Activated naive CD4-positive, alpha-beta T cell treated with anti-CD3 and anti-CD28 coated beads for 36 hours (primary cell): ENCODE results near the gene KIFC3. TPM values are rescaled to one million over a fixed set of nuclear protein-coding genes. Genes with fewer than 3 reads are reported as not detected.
"Not testable (repeated sequence)": the region's sequence is repeated elsewhere in the genome, so short reads cannot be mapped to it uniquely, and the experiment has no call there.

Experiments
- CTCF ChIA-PET: fragments of 350-600 bp; sonication (Branson Sonifier 250); formaldehyde crosslinking; loops from one replicate; lab custom pipeline; 2021; ENCODE audit warnings: antibody characterized with exemption; lab: Charles Lee
- DNase-seq: peaks from one replicate; pipeline ENCODE4 v3.0.0-alpha.2; 2020
- H3K27ac Mint-ChIP-seq: one replicate; pipeline ENCODE4 v1.8.0; 2021; ENCODE audit warnings: mild to moderate bottlenecking, mixed read lengths
- H3K27me3 Mint-ChIP-seq: one replicate; pipeline ENCODE4 v1.8.0; 2021; ENCODE audit warnings: low read depth, mixed read lengths
- H3K36me3 Mint-ChIP-seq: one replicate; pipeline ENCODE4 v1.8.0; 2021; ENCODE audit warnings: low read depth, mixed read lengths
- H3K4me1 Mint-ChIP-seq: one replicate; pipeline ENCODE4 v1.8.0; 2021; ENCODE audit warnings: low read depth, mixed read lengths
- H3K4me3 Mint-ChIP-seq: one replicate; pipeline ENCODE4 v1.8.0; 2021; ENCODE audit warnings: mild to moderate bottlenecking, moderate library complexity, mixed read lengths
- H3K9me3 Mint-ChIP-seq: one replicate; pipeline ENCODE4 v1.8.0; 2021; ENCODE audit warnings: mixed read lengths
- intact Hi-C: fragments of 100-400 bp; cut with micrococcal nuclease; formaldehyde crosslinking; loops from one replicate; pipeline ENCODE4 v1.15.1; 2023
- total RNA-seq, 2 experiments: library from RNA; stranded (reverse); gene quantifications; one replicate each; pipeline ENCODE4 v1.2.3, GENCODE V29; 2021

The KIFC3 gene
- total RNA-seq, 2 experiments from 2014 or later = 0.12 TPM; not detected in 1

DNA sequence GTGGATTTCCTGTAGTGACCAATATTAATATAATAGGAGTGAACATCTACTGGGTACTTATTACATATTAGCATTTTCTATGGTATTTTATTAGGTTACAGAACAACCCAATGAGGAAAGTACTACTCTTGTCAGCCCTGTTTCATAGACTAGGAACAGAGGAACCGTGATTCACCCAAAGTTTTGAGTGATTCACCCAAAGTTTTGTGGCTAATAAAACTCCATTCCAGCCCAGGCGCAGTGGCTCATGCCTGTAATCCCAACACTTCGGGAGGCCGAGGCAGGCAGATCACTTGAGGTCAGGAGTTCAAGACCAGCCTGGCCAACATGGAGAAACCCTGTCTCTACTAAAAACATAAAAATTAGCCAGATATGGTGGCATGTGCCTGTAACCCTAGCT, 33.1 kb upstream of the KIFC3 start:
- H3K4me3 Mint-ChIP-seq, intact Hi-C loops, DNase-seq, CTCF ChIA-PET, H3K9me3 Mint-ChIP-seq, H3K36me3 Mint-ChIP-seq, H3K27me3 Mint-ChIP-seq, H3K4me1 Mint-ChIP-seq, H3K27ac Mint-ChIP-seq: not testable (repeated sequence)

DNA sequence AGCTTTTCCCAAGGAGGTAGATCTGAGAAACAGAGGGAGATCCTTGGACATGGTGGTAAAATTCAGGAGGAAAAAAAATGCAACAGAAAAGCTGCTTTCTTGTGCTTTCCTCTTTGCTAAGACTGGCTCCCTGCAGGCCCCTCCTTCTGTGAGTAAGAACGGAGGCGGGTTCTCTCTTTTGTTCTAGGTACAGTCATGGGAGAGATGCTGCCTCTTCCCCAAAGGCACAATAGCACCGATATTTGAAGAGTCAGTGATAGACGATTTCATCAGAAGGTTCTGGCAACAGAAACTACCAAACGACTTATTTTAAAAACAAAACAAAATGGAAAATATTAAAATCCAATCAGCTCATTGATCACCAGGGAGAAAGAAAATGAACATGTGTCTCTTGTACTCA, 32.6 kb upstream of the KIFC3 start:
- Mint-ChIP-seq H3K4me1 (no peaks in the 10 kb centered on the region), H3K27me3 (no peaks in the 10 kb centered on the region), H3K9me3 (no peaks in the 10 kb centered on the region), H3K36me3 (no peaks in the 10 kb centered on the region), H3K27ac (no peak overlapping the region), H3K4me3 (no peak overlapping the region)
- CTCF ChIA-PET = no interaction called here
- intact Hi-C loops = no loop called here
- no peak for DNase-seq

DNA sequence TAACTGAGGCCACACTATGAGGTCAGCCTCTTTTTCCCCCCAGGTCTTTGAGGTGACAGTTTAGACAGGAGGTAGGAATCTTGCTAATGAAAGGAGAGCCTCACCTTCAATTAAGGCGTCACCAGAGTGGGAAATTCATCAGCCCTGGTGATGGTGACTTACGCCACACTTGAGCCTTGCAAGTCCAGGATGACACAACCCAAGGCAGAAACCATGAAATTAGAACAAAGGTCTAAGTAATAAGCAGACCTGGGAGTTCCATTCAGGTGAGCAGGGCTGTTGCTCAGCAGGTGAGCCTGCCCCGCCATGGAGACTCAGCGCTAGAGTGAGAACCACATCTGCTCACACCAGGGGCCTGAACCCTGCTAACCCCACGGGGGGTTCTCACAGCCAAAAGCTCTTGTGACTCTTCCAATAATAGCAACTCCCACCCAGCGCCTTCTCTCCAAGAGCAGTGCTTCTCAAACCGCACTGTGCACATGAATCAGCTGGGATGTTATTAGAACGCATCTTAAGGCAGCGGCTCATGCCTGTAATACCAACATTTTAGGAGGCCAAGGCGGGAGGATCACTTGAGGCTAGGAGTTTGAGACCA, 28.7 kb upstream of the KIFC3 start:
- CTCF ChIA-PET = no interaction called here

DNA sequence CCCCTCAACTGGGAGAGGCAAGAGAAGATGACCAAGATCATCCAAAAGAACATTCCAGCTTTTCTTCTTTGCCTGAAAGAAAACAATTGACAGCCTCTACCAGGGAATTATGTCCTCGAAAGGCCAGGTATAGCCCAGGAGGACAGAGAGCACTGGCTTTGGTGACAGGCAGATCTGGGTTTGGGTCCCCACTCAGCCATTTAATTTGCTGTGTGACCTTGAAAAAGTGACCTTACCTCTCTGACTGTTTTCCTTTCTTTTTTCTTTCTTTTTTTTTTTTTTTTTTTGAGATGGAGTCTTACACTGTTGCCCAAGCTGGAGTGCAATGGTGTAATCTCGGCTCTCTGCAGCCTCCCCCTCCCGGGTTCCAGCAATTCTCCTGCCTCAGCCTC, 27.7 kb upstream of the KIFC3 start:
- Mint-ChIP-seq H3K9me3 (no peaks in the 10 kb centered on the region), H3K36me3 (no peaks in the 10 kb centered on the region), H3K27ac (no peak overlapping the region), H3K4me1 (no peaks in the 10 kb centered on the region), H3K4me3 (no peak overlapping the region), H3K27me3 (no peaks in the 10 kb centered on the region)
- no peak for DNase-seq
- CTCF ChIA-PET = no interaction called here
- intact Hi-C loops = no loop called here

More for the DNA sequence above, 28.7 kb upstream of the KIFC3 start:
- Mint-ChIP-seq H3K4me3 (no peak overlapping the region), H3K9me3 (no peaks in the 10 kb centered on the region), H3K27ac (no peak overlapping the region), H3K27me3 (no peaks in the 10 kb centered on the region), H3K4me1 (no peaks in the 10 kb centered on the region), H3K36me3 (no peaks in the 10 kb centered on the region)
- intact Hi-C loops = no loop called here
- DNase-seq = no peak

DNA sequence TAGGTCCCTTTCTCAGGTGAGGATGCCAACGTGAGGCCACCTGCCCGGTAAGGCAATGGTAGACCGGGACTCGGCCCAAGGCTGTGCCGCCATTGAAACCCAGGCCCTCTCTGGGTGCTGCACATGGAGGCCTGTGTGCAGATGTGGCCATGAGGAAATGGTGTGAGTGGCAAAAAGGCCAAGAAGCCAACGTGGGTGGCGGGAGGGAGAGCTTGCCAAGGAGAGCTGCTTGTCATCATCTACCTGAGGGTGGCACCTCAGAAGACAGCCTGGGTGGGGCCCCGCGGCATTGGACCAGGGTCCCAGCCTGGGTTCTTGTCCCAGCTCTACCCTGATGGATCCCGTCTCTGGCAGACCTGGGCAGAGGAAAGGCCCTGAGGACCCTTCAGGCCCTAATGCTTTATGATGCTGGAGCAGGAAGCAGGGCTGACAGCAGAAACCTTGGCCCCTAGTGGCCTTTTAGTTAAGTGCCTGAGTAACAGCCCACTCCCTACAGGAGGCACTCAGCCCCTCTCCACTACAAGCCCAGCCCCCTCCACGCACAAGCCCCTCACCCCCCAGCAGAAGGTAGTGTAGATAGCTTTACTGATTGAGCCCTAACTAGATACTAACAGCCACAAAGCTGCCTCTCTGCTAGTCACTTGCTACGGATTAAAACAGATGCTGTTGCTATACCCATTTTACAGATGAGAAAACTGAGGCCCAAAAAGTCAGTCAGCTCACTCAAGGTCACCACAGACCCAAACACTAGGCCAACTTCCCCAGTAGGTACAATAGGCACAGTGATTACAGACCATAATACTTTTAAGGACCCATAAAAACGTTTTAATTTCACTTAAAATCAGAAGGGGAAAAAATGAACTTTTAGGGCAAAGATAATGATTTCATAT, 26.2 kb upstream of the KIFC3 start:
- Mint-ChIP-seq H3K9me3 (no peaks in the 10 kb centered on the region), H3K4me3 (no peak overlapping the region), H3K27ac (no peak overlapping the region), H3K36me3 (no peaks in the 10 kb centered on the region), H3K4me1 (no peaks in the 10 kb centered on the region), H3K27me3 (no peaks in the 10 kb centered on the region)
- no peak for DNase-seq
- intact Hi-C loops = no loop called here
- CTCF ChIA-PET = no interaction called here

DNA sequence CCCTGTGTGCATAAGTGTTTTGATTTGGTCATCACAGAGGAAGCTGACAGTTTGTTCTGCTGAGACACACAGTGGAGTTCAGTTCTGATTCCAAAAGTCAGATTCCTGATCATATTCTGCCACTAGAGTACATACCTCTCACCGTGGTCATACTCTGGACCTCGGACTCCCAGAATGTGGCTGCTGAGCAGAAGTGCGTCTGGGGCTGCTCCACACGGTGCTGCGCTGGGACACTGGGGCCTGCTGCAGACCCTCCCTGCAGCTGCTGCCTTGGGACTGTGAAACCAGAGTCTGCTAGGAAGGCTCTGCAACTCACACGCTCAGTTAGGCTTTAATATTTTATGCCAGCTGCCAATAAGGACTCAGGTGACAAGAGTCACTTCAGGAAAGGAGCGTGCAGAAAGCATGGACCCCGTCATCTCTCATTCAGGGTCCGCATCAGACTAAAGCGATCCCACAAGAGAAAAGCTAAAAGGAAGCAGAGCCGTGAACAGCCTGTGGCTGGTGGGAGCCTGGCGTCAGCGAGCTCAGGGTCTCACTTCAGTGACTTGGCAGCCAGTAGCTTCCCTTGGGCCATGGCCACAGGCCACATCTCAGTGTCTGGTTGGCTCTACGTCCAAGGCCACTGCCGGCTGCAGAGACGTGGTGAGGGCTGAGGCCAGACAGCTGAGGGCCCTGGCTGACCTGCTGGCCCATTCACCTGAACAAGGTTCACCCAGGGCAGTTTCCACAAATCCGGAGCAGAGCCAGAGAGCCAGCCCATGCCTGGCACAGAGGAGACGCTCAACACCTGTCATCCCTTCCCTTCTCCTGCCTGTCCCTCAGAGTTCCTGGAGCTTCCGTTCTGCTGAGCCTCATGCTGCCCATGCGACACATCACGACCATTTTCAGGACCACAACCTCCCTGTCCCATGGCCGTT, 24.7 kb upstream of the KIFC3 start:
- no peaks in the 10 kb centered on the region for H3K4me1 Mint-ChIP-seq
- H3K27ac Mint-ChIP-seq = no peak overlapping the region
- no peaks in the 10 kb centered on the region for H3K9me3 Mint-ChIP-seq
- CTCF ChIA-PET = no interaction called here
- H3K27me3 Mint-ChIP-seq = no peaks in the 10 kb centered on the region
- no peak for DNase-seq
- H3K36me3 Mint-ChIP-seq = no peaks in the 10 kb centered on the region
- no peak overlapping the region for H3K4me3 Mint-ChIP-seq
- intact Hi-C loops = no loop called here

DNA sequence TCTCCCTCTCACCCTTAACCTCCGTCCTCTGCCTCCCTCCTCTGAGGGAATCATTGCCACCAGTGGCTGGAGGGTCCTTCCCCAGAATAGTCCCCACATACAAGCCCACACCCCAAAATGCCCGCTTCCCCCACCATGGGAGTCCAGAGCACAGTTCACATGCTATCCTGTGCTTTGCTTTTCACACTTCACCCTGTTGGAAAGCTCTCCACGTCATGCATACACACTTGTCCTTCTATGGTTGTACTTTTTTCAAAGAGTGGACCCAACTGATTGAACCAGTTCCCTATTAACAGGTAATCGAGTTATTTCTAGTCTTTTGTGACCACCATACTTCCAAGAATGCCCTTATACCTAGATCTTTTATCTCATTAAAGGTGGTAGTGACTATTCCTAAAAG, 23.8 kb upstream of the KIFC3 start:
- CTCF ChIA-PET = interaction anchor here (0.8 kb wide), 1 partner anchor 18 kb away, joined by 9 read pairs; no protein-coding TSS in a partner anchor
- Mint-ChIP-seq H3K4me1 (no peaks in the 10 kb centered on the region), H3K27me3 (no peaks in the 10 kb centered on the region), H3K9me3 (no peaks in the 10 kb centered on the region), H3K27ac (no peak overlapping the region), H3K4me3 (no peak overlapping the region), H3K36me3 (no peaks in the 10 kb centered on the region)
- intact Hi-C loops = no loop called here
- no peak for DNase-seq

DNA sequence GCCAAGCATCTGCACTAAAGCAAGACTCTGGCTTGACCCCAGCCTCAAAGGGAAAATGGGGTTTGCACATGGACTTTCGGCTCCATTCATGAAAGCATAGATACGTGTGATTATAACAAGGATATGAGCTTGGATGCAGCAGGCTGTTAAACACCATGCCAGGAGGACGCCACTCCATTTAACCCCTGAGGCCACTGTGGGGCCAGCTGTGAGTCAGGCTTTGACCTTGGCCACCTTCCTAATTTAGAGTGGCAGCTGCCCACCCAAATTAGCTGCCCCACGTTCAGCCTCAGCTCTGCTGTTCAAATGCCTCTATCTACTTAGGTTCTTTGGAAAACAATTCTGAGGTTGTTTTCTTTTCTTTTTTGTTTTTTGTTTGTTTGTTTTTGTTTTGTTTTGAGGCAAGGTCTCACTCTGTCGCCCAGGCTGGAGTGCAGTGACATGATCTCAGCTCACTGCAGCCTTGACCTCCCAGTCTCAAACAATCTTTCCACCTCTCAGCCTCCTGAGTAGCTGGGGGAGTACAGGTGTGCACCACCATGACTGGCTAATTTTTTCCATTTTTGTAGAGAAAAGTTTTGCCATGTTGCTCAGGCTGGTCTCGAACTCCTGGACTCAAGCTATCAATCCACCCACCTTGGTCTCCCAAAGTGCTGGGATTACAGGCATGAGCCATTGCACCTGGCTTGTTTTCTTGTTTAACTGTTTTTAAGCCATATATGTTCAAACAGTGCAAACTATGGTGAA, 23.2 kb upstream of the KIFC3 start:
- no peaks in the 10 kb centered on the region for H3K27me3 Mint-ChIP-seq
- CTCF ChIA-PET = interaction anchor here (0.8 kb wide), 1 partner anchor 19 kb away, joined by 9 read pairs; no protein-coding TSS in a partner anchor
- H3K9me3 Mint-ChIP-seq = no peaks in the 10 kb centered on the region
- no peak overlapping the region for H3K27ac Mint-ChIP-seq
- intact Hi-C loops = no loop called here
- no peak overlapping the region for H3K4me3 Mint-ChIP-seq
- no peaks in the 10 kb centered on the region for H3K36me3 Mint-ChIP-seq
- DNase-seq = no peak
- no peaks in the 10 kb centered on the region for H3K4me1 Mint-ChIP-seq

DNA sequence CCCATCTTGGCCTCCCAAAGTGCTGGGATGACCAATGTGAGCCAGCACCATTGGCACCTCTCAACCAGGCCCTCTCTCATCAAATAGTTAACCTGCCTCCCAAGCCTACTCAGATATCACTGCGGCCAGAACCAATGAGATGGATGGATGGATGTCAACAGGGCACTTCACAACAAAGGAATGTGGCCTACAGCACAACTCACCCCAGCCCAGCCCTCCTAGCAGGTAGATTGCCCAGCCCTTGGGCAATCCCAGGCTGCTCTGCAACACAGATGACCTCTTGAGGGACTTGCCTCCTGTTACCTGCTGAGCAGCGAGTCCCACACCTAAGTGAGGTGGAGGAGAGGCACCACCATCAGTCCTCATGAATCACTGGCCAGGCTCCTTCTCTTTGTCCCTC, 22.6 kb upstream of the KIFC3 start:
- intact Hi-C loops = no loop called here
- no peak overlapping the region for H3K4me3 Mint-ChIP-seq
- no peak for DNase-seq

DNA sequence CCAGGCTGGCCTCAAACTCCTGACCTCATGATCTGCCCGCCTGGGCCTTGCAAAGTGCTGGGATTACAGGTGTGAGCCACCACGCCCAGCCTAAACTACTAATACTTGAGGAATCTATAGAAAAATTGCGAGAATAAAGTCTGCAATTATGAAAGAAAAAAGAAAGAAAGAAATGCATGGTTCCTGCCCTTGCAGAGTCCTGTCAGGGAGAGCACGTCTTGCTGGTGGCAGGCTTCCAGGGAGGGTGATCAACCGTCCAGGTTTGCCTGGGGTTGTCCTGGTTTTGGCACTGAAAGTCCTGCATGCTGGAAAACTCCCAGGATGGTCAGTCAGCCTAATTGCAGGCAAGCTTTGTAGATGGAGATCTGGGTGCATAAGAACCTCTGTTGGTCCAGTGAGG, 21.5 kb upstream of the KIFC3 start:
- CTCF ChIA-PET = no interaction called here
- Mint-ChIP-seq H3K36me3 (no peaks in the 10 kb centered on the region), H3K4me3 (no peak overlapping the region), H3K9me3 (no peaks in the 10 kb centered on the region), H3K27ac (no peak overlapping the region), H3K27me3 (no peaks in the 10 kb centered on the region), H3K4me1 (no peaks in the 10 kb centered on the region)
- DNase-seq = no peak
- intact Hi-C loops = no loop called here

More for the DNA sequence above, 22.6 kb upstream of the KIFC3 start:
- Mint-ChIP-seq H3K27ac (no peak overlapping the region), H3K4me1 (no peaks in the 10 kb centered on the region), H3K9me3 (no peaks in the 10 kb centered on the region), H3K36me3 (no peaks in the 10 kb centered on the region), H3K27me3 (no peaks in the 10 kb centered on the region)
- CTCF ChIA-PET = no interaction called here

DNA sequence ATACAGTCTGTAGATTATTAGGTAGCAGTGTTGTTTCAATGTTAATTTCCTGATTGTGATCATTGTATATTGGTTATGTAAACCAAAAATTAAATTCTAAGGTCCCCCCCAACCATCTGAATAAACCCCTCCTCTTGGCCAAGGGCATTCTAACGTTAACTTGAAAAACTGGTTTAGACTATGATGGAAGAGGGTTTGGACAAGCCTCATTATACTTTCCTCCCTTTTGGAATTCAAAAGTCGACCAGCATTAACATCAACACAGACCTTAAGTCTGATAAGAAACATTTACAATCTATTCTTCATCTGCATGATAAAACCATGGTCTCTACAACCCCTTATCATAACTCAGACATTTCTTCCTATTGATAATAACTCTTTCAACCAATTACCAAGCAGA, 20.6 kb upstream of the KIFC3 start:
- CTCF ChIA-PET = no interaction called here
- DNase-seq = no peak
- Mint-ChIP-seq H3K4me3 (no peak overlapping the region), H3K27ac (no peak overlapping the region), H3K27me3 (no peaks in the 10 kb centered on the region), H3K9me3 (no peaks in the 10 kb centered on the region), H3K4me1 (no peaks in the 10 kb centered on the region), H3K36me3 (no peaks in the 10 kb centered on the region)
- intact Hi-C loops = no loop called here

DNA sequence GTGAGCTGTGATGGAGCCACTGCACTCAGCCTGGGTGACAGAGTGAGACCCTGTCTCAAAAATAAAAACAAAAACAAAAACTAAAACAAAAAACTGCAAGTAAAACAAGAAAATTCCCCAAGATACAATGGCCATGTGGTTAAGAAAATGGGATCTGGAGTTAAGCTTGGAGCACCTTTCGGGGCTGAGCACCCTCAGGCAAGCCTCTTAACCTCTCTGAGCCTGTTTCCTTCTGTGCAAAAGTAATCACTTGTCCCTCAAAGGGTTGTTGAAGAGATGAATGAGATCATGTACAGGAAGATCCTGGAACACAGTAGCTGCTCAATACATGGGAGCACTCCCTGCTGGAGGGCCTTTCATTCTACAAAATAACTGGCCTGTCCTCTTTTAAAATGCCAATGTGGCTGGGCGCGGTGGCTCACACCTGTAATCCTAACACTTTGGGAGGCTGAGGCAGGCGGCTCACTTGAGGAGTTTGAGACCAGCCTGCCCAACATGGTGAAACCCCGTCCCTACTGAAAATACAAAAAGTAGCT, 19.8 kb upstream of the KIFC3 start:
- H3K27ac Mint-ChIP-seq = no peak overlapping the region
- CTCF ChIA-PET = no interaction called here
- no peaks in the 10 kb centered on the region for H3K9me3 Mint-ChIP-seq
- intact Hi-C loops = no loop called here
- H3K4me3 Mint-ChIP-seq = no peak overlapping the region
- no peaks in the 10 kb centered on the region for H3K4me1 Mint-ChIP-seq
- no peaks in the 10 kb centered on the region for H3K36me3 Mint-ChIP-seq
- no peak for DNase-seq
- H3K27me3 Mint-ChIP-seq = no peaks in the 10 kb centered on the region
